Naive B cell (primary cell): Measurements from ENCODE around the gene HIF3A. TPM values are rescaled to one million over a fixed set of nuclear protein-coding genes. Genes with fewer than 3 reads are reported as not detected.
"Not testable (repeated sequence)": the region's sequence is repeated elsewhere in the genome, so short reads cannot be mapped to it uniquely, and the experiment has no call there.

ENCODE experiments used
- ATAC-seq, 2 donors: fragments of 150-1000 bp; cut with Tn5 transposase; 2 replicates each; pipeline ENCODE4 v1.10.0; 2021; ENCODE audit warnings: low read depth in 2 of 2, mild to moderate bottlenecking in 2 of 2, moderate library complexity in 2 of 2
- DNase-seq: peaks from one replicate; pipeline ENCODE4 v3.0.0; 2022
- H3K27ac Mint-ChIP-seq, 6 donors: one replicate each; pipeline ENCODE4 v1.8.0; 2020 to 2022; ENCODE audit warnings: mild to moderate bottlenecking in 6 of 6, mixed read lengths in 6 of 6, moderate library complexity in 5 of 6, inconsistent platforms in 2 of 6
- H3K27me3 Mint-ChIP-seq, 3 donors: one replicate each; pipeline ENCODE4 v1.8.0; 2021 to 2022; ENCODE audit warnings: mixed read lengths in 3 of 3, mild to moderate bottlenecking in 1 of 3
- H3K36me3 Mint-ChIP-seq, 2 donors: one replicate each; pipeline ENCODE4 v1.8.0; 2020 to 2022; ENCODE audit warnings: mixed read lengths in 2 of 2, inconsistent platforms in 1 of 2, mild to moderate bottlenecking in 1 of 2
- H3K4me1 Mint-ChIP-seq, 3 donors: one replicate each; pipeline ENCODE4 v1.8.0; 2020 to 2022; ENCODE audit warnings: mixed read lengths in 3 of 3, inconsistent platforms in 1 of 3, mild to moderate bottlenecking in 1 of 3, moderate library complexity in 1 of 3
- H3K4me3 Mint-ChIP-seq, 8 donors: one replicate each; pipeline ENCODE4 v1.8.0; 2020 to 2022; ENCODE audit warnings: mild to moderate bottlenecking in 8 of 8, mixed read lengths in 8 of 8, moderate library complexity in 8 of 8, inconsistent platforms in 2 of 8
- H3K9me3 Mint-ChIP-seq, 7 donors: one replicate each; pipeline ENCODE4 v1.8.0; 2020 to 2022; ENCODE audit warnings: mixed read lengths in 7 of 7, mild to moderate bottlenecking in 5 of 7, inconsistent platforms in 2 of 7, moderate library complexity in 1 of 7
- polyA plus RNA-seq, 6 donors: library from polyadenylated mRNA; unstranded; fragments of 300-500 nt; fragmentation: Illumina TruSeq; gene quantifications; one replicate each; pipeline ENCODE4 v1.2.3, GENCODE V29; 2021; ENCODE audit warnings: low read depth in 6 of 6

HIF3A gene
- polyA plus RNA-seq = not detected

- H3K27ac Mint-ChIP-seq = peak within 1 kb of the TSS in 1 of 6 donors; percentile 58
- peak within 1 kb of the TSS in 1 of 8 donors; percentile 61 for H3K4me3 Mint-ChIP-seq
Measured at GRCh38 chr19:46296722-46297461, at the start of gene HIF3A. TSS of gene HIF3A (plus strand) at chr19:46297042. CDS start at chr19:46297077, 35 bp downstream.

GRCh38 chr19:46250076-46250735 lies 46.6 kb upstream of the HIF3A start:
- no peaks in the 10 kb centered on the region for H3K36me3 Mint-ChIP-seq
- H3K9me3 Mint-ChIP-seq = peaks cover 0 to 3% (median 0%) of the 10 kb centered on the region in 7 donors
- ATAC-seq (no peak), DNase-seq (no peak)
- no peak overlapping the region for H3K27ac Mint-ChIP-seq
- H3K27me3 Mint-ChIP-seq = peaks cover 35 to 60% (median 48%) of the 10 kb centered on the region in 3 donors
- no peaks in the 10 kb centered on the region for H3K4me1 Mint-ChIP-seq
- H3K4me3 Mint-ChIP-seq = peak overlapping the region in 1 of 8 donors; percentile 34

More at GRCh38 chr19:46296722-46297461, at the start of gene HIF3A:
- ATAC-seq (no peak), DNase-seq (no peak)
- Mint-ChIP-seq H3K4me1 (peaks cover 0 to 7% (median 0%) of the 10 kb centered on the region in 3 donors), H3K27me3 (peaks cover 39 to 62% (median 42%) of the 10 kb centered on the region in 3 donors), H3K9me3 (peaks cover 0 to 14% (median 4%) of the 10 kb centered on the region in 7 donors), H3K36me3 (peaks cover 7 to 11% of the 10 kb centered on the region in 2 donors)

GRCh38 chr19:46251416-46251815 lies 45.4 kb upstream of the HIF3A start:
- DNase-seq (no peak), ATAC-seq (no peak)
- H3K4me3 Mint-ChIP-seq = no peak overlapping the region
- peak overlapping the region in 1 of 6 donors; percentile 95 for H3K27ac Mint-ChIP-seq
- H3K27me3 Mint-ChIP-seq = peaks cover 24 to 50% (median 42%) of the 10 kb centered on the region in 3 donors
- no peaks in the 10 kb centered on the region for H3K36me3 Mint-ChIP-seq
- peaks cover 0 to 4% (median 0%) of the 10 kb centered on the region in 7 donors for H3K9me3 Mint-ChIP-seq
- H3K4me1 Mint-ChIP-seq = no peaks in the 10 kb centered on the region

DNA sequence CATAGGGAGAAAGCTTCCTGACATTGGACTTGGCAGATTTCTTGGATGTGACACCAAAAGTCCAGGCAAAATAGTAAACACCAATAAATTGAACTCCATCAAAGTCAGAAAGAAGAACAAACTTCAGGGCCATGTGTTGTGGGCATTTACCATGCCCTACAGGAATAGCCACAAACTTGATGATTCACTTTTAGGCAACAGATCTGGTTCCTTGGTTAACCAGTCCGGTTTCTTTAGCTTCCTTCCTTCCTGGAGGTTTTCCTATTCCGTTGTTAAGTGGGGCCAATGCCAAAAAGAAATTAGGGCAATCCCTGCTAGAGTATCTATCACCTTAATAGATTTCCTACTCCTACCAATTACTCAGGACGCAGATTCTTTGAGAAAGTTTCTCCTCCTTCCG lies 42.1 kb upstream of the HIF3A start:
- DNase-seq (no peak), ATAC-seq (no peak)
- H3K4me1 Mint-ChIP-seq = no peaks in the 10 kb centered on the region
- H3K36me3 Mint-ChIP-seq = no peaks in the 10 kb centered on the region
- H3K27ac Mint-ChIP-seq = no peak overlapping the region
- peaks cover 30 to 42% (median 39%) of the 10 kb centered on the region in 3 donors for H3K27me3 Mint-ChIP-seq
- H3K9me3 Mint-ChIP-seq = peaks cover 0 to 5% (median 0%) of the 10 kb centered on the region in 7 donors
- no peak overlapping the region for H3K4me3 Mint-ChIP-seq

DNA sequence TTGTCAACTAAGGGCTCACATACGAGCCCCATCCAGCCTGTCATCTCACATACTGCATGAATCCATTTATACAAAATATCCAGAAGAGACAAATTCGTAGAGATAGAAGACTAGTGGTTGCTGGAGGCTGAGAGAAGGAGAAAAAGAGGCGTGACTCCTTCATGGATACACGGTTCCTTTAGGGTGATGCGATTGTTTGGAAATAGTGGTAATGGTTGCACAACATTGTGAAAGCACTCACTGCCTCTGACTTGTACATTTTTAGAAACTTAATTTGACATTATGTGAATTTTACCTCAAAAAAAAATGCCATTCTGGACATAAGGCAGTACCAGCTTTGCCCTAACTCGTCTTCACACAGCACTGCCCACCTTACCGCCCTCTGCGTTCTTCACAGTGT lies 40.0 kb upstream of the HIF3A start:
- H3K36me3 Mint-ChIP-seq = peaks cover 0 to 5% of the 10 kb centered on the region in 2 donors
- H3K27ac Mint-ChIP-seq = peak overlapping the region in 1 of 6 donors; percentile 54
- peaks cover 0 to 5% (median 0%) of the 10 kb centered on the region in 7 donors for H3K9me3 Mint-ChIP-seq
- ATAC-seq (no peak), DNase-seq (no peak)
- H3K27me3 Mint-ChIP-seq = peaks cover 19 to 42% (median 41%) of the 10 kb centered on the region in 3 donors
- H3K4me1 Mint-ChIP-seq = no peaks in the 10 kb centered on the region
- no peak overlapping the region for H3K4me3 Mint-ChIP-seq

DNA sequence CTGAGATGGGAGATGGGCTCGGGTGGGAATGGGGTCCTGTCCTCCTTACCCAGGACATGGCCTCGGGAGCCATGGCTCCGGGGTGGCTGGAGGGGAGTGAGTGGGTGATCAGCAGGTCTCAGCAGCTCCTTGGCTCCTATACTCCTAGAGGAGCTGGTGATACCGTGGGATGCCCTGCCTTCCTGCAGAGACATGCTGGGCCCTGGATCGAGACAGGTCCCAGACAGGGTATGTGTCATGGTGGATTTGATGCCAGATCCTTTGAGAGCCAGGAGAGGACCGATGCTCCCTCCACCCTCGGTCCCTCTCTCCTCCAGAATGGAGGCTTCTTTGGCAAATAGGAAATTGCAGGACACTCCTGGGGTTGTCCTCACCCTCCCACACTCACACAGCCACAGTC lies 35.3 kb upstream of the HIF3A start:
- H3K27me3 Mint-ChIP-seq = peaks cover 27 to 37% (median 35%) of the 10 kb centered on the region in 3 donors
- not testable (repeated sequence) for H3K4me3 Mint-ChIP-seq, H3K36me3 Mint-ChIP-seq, H3K27ac Mint-ChIP-seq, ATAC-seq, H3K9me3 Mint-ChIP-seq, DNase-seq
- peaks cover 0 to 10% (median 9%) of the 10 kb centered on the region in 3 donors for H3K4me1 Mint-ChIP-seq

DNA sequence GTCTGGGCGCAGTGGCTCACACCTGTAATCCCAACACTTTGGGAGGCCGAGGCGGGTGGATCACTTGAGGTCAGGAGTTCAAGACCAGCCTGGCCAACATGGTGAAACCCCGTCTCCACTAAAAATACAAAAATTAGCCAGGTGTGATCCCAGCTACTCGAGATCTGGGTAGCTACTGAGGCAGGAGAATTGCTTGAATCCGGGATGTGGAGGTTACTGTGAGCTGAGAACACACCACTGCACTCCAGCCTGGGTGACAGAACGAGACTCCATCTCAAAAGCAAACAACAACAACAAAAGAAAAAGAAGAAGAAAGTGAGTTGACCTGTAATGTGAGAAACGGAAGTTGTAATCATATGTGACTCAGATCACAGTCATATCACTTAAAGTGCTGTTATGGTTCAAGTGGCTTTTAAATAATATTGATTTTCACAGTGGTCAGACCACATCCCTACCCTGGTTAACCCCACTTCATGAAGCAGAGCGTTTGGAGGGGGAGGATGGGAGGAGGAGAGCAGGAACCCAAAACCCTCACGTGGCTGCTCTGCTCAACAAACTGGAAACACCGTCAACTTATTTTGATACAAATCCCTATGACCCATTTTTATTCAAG lies 34.1 kb upstream of the HIF3A start:
- peak overlapping the region in 1 of 8 donors; percentile 15 for H3K4me3 Mint-ChIP-seq
- peaks cover 22 to 42% (median 26%) of the 10 kb centered on the region in 3 donors for H3K27me3 Mint-ChIP-seq
- ATAC-seq = peak; percentile 40 to 47
- peak overlapping the region in 2 of 6 donors; percentile 29 to 87 for H3K27ac Mint-ChIP-seq
- H3K9me3 Mint-ChIP-seq, DNase-seq, H3K36me3 Mint-ChIP-seq: not testable (repeated sequence)
- H3K4me1 Mint-ChIP-seq = peaks cover 0 to 10% (median 9%) of the 10 kb centered on the region in 3 donors

GRCh38 chr19:46264801-46265200 lies 32.0 kb upstream of the HIF3A start:
- not testable (repeated sequence) for DNase-seq, H3K4me3 Mint-ChIP-seq, H3K27ac Mint-ChIP-seq, ATAC-seq, H3K9me3 Mint-ChIP-seq, H3K36me3 Mint-ChIP-seq
- Mint-ChIP-seq H3K27me3 (peaks cover 26 to 45% (median 33%) of the 10 kb centered on the region in 3 donors), H3K4me1 (peaks cover 0 to 10% (median 9%) of the 10 kb centered on the region in 3 donors)

- H3K4me1 Mint-ChIP-seq = peaks cover 0 to 10% (median 9%) of the 10 kb centered on the region in 3 donors
- peaks cover 0 to 2% of the 10 kb centered on the region in 2 donors for H3K36me3 Mint-ChIP-seq
- ATAC-seq (peak; percentile 66 to 70), DNase-seq (peak; percentile 57)
- no peaks in the 10 kb centered on the region for H3K9me3 Mint-ChIP-seq
- H3K4me3 Mint-ChIP-seq = no peak overlapping the region
- H3K27ac Mint-ChIP-seq = peak overlapping the region in 1 of 6 donors; percentile 80
- H3K27me3 Mint-ChIP-seq = peaks cover 26 to 41% (median 28%) of the 10 kb centered on the region in 3 donors
Measured at GRCh38 chr19:46265217-46265828, 31.5 kb upstream of the HIF3A start.

DNA sequence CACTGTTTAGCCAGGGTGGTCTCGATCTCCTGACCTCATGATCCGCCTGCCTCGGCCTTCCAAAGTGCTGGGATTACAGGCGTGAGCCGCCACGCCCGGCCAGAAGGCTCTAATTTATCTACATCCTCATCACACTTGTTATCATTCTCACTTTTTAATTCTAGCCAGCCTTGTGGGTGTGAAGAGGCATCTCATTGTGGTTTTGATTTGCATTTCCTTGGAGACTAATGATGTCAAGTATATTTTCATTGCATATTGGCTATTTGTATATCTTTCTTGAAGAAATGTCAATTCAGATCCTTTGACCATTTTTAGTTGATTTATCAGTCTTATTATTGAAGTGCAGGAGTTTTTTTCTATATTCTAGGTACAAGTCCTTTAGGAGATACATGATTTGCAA lies 27.7 kb upstream of the HIF3A start:
- no peak for ATAC-seq
- H3K27ac Mint-ChIP-seq = no peak overlapping the region
- H3K27me3 Mint-ChIP-seq = peaks cover 25 to 38% (median 35%) of the 10 kb centered on the region in 3 donors
- no peak for DNase-seq
- no peaks in the 10 kb centered on the region for H3K9me3 Mint-ChIP-seq
- H3K36me3 Mint-ChIP-seq = no peaks in the 10 kb centered on the region
- H3K4me3 Mint-ChIP-seq = no peak overlapping the region
- peaks cover 0 to 2% (median 0%) of the 10 kb centered on the region in 3 donors for H3K4me1 Mint-ChIP-seq

GRCh38 chr19:46270521-46271256 lies 26.2 kb upstream of the HIF3A start:
- Mint-ChIP-seq H3K27ac (no peak overlapping the region), H3K27me3 (peaks cover 25 to 38% (median 28%) of the 10 kb centered on the region in 3 donors), H3K4me1 (peaks cover 0 to 2% (median 0%) of the 10 kb centered on the region in 3 donors), H3K36me3 (no peaks in the 10 kb centered on the region), H3K4me3 (no peak overlapping the region), H3K9me3 (no peaks in the 10 kb centered on the region)
- ATAC-seq (no peak), DNase-seq (no peak)

DNA sequence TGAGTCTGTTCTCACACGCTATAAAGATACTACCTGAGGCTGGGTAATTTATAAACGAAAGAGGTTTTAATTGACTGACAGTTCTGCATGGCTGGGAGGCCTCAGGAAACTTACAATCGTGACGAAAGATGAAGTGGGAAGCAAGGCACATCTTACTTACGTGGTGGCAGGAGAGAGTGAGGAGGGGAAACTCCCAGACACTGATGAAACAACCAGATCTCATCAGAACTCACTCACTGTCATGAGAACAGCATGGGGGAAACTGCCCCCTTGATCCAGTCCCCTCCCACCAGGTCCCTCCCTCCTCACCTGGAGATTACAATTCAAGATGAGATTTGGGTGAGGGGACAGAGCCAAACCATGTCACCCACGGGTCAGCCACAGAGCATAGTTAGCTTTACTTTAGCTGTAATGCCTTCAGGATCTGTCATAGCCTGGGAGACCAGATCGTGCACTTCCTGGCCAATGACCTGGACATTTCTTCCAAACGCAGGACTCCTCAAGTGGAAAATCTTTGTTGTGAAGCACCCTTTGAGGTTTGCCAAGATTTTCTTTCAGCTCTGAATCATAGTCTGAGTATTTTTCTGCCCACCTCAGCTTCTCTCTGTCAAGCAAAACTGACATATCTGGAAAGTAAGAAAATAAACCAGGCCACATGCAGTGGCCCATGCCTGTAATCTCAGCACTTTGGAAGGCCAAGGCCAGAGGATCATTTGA lies 25.2 kb upstream of the HIF3A start:
- DNase-seq (no peak), ATAC-seq (peak in 1 of 2 donors; percentile 32)
- H3K9me3 Mint-ChIP-seq = no peaks in the 10 kb centered on the region
- no peak overlapping the region for H3K27ac Mint-ChIP-seq
- peaks cover 25 to 31% (median 28%) of the 10 kb centered on the region in 3 donors for H3K27me3 Mint-ChIP-seq
- H3K4me1 Mint-ChIP-seq = peaks cover 0 to 2% (median 0%) of the 10 kb centered on the region in 3 donors
- H3K36me3 Mint-ChIP-seq = no peaks in the 10 kb centered on the region
- no peak overlapping the region for H3K4me3 Mint-ChIP-seq
